Activated T-helper 2 cell treated with anti-CD3 and anti-CD28 coated beads, Interferon-gamma antibody, Interleukin-2, Interleukin-4, amounts not matched to agents 10 μg/mL and 5 μg/mL and 100 μg/mL, durations not matched to agents 14 hours and 24 hours and 36 hours (primary cell): Measurements from ENCODE around the gene ZNF718. TPM values are rescaled to one million over a fixed set of nuclear protein-coding genes. Genes with fewer than 3 reads are reported as not detected.
"Not testable (repeated sequence)": the region's sequence is repeated elsewhere in the genome, so short reads cannot be mapped to it uniquely, and the experiment has no call there.

Experiments
- DNase-seq: peaks from one replicate; pipeline ENCODE4 v3.0.0; 2021; ENCODE audit warnings: low spot score
- H3K27ac Mint-ChIP-seq: one replicate; pipeline ENCODE4 v1.8.0; 2021; ENCODE audit warnings: mixed read lengths
- H3K27me3 Mint-ChIP-seq: one replicate; pipeline ENCODE4 v1.8.0; 2021; ENCODE audit warnings: low read depth, mixed read lengths
- H3K36me3 Mint-ChIP-seq: one replicate; pipeline ENCODE4 v1.8.0; 2021; ENCODE audit warnings: low read depth, mixed read lengths
- H3K4me1 Mint-ChIP-seq: one replicate; pipeline ENCODE4 v1.8.0; 2021; ENCODE audit warnings: low read depth, mixed read lengths
- H3K4me3 Mint-ChIP-seq: one replicate; pipeline ENCODE4 v1.8.0; 2021; ENCODE audit warnings: low read depth, mild to moderate bottlenecking, moderate library complexity, mixed read lengths
- H3K9me3 Mint-ChIP-seq: one replicate; pipeline ENCODE4 v1.8.0; 2021; ENCODE audit warnings: mixed read lengths
- intact Hi-C: fragments of 100-400 bp; cut with micrococcal nuclease; formaldehyde crosslinking; loops from one replicate; pipeline ENCODE4 v1.15.1; 2023
- total RNA-seq: library from RNA; stranded (reverse); gene quantifications from 2 replicates; pipeline ENCODE4 v1.2.3, GENCODE V29; 2022

Gene ZNF718
- total RNA-seq, 1 donor from 2014 or later: 8.6 TPM

GRCh38 chr4:173666-174314, 49.5 kb downstream of the ZNF718 start:
- Mint-ChIP-seq H3K4me3 (no peak overlapping the region), H3K9me3 (peaks cover 85% of the 10 kb centered on the region), H3K27me3 (no peaks in the 10 kb centered on the region), H3K27ac (no peak overlapping the region), H3K4me1 (no peaks in the 10 kb centered on the region), H3K36me3 (peaks cover 43% of the 10 kb centered on the region)
- intact Hi-C loops: no loop called here
- no peak for DNase-seq

GRCh38 chr4:175986-176385, 51.7 kb downstream of the ZNF718 start:
- no peak overlapping the region for H3K4me3 Mint-ChIP-seq
- peaks cover 79% of the 10 kb centered on the region for H3K9me3 Mint-ChIP-seq
- H3K36me3 Mint-ChIP-seq: peaks cover 31% of the 10 kb centered on the region
- intact Hi-C loops: no loop called here
- H3K27ac Mint-ChIP-seq: no peak overlapping the region
- H3K4me1 Mint-ChIP-seq: no peaks in the 10 kb centered on the region
- no peaks in the 10 kb centered on the region for H3K27me3 Mint-ChIP-seq
- no peak for DNase-seq

GRCh38 chr4:176995-177394, 52.7 kb downstream of the ZNF718 start:
- no peak overlapping the region for H3K27ac Mint-ChIP-seq
- no peak for DNase-seq
- peaks cover 34% of the 10 kb centered on the region for H3K36me3 Mint-ChIP-seq
- intact Hi-C loops: no loop called here
- H3K4me3 Mint-ChIP-seq: no peak overlapping the region
- H3K27me3 Mint-ChIP-seq: no peaks in the 10 kb centered on the region
- peaks cover 80% of the 10 kb centered on the region for H3K9me3 Mint-ChIP-seq
- H3K4me1 Mint-ChIP-seq: no peaks in the 10 kb centered on the region

GRCh38 chr4:182225-182624, 57.9 kb downstream of the ZNF718 start:
- Mint-ChIP-seq H3K9me3 (peaks cover 76% of the 10 kb centered on the region), H3K36me3 (peaks cover 26% of the 10 kb centered on the region)
- DNase-seq, H3K4me3 Mint-ChIP-seq, H3K27ac Mint-ChIP-seq, H3K27me3 Mint-ChIP-seq, intact Hi-C loops, H3K4me1 Mint-ChIP-seq: not testable (repeated sequence)

- no peak for DNase-seq
- Mint-ChIP-seq H3K27me3 (no peaks in the 10 kb centered on the region), H3K4me1 (no peaks in the 10 kb centered on the region), H3K27ac (no peak overlapping the region), H3K4me3 (no peak overlapping the region), H3K36me3 (peaks cover 21% of the 10 kb centered on the region), H3K9me3 (peaks cover 77% of the 10 kb centered on the region)
- intact Hi-C loops: no loop called here
These were observed 63.8 kb downstream of the ZNF718 start for GRCh38 chr4:188091-188490.

GRCh38 chr4:195159-195558, 70.9 kb downstream of the ZNF718 start:
- H3K27me3 Mint-ChIP-seq, H3K4me3 Mint-ChIP-seq, intact Hi-C loops, H3K27ac Mint-ChIP-seq, H3K4me1 Mint-ChIP-seq, DNase-seq: not testable (repeated sequence)
- Mint-ChIP-seq H3K9me3 (peaks cover 78% of the 10 kb centered on the region), H3K36me3 (peaks cover 12% of the 10 kb centered on the region)

GRCh38 chr4:200936-201335, 76.6 kb downstream of the ZNF718 start:
- H3K4me3 Mint-ChIP-seq: no peak overlapping the region
- no peaks in the 10 kb centered on the region for H3K27me3 Mint-ChIP-seq
- peaks cover 23% of the 10 kb centered on the region for H3K36me3 Mint-ChIP-seq
- H3K9me3 Mint-ChIP-seq: peaks cover 70% of the 10 kb centered on the region
- no peaks in the 10 kb centered on the region for H3K4me1 Mint-ChIP-seq
- DNase-seq: no peak
- intact Hi-C loops: no loop called here
- no peak overlapping the region for H3K27ac Mint-ChIP-seq

GRCh38 chr4:202822-203221, 78.5 kb downstream of the ZNF718 start:
- peaks cover 27% of the 10 kb centered on the region for H3K36me3 Mint-ChIP-seq

GRCh38 chr4:205097-205756, 80.9 kb downstream of the ZNF718 start:
- H3K9me3 Mint-ChIP-seq: peaks cover 71% of the 10 kb centered on the region
- H3K4me1 Mint-ChIP-seq: no peaks in the 10 kb centered on the region
- intact Hi-C loops: no loop called here
- H3K4me3 Mint-ChIP-seq: no peak overlapping the region
- H3K36me3 Mint-ChIP-seq: peaks cover 21% of the 10 kb centered on the region
- H3K27ac Mint-ChIP-seq: no peak overlapping the region
- DNase-seq: no peak
- H3K27me3 Mint-ChIP-seq: no peaks in the 10 kb centered on the region

More at GRCh38 chr4:202822-203221, 78.5 kb downstream of the ZNF718 start:
- H3K27me3 Mint-ChIP-seq, H3K4me1 Mint-ChIP-seq, H3K27ac Mint-ChIP-seq, DNase-seq, H3K4me3 Mint-ChIP-seq, intact Hi-C loops: not testable (repeated sequence)
- peaks cover 75% of the 10 kb centered on the region for H3K9me3 Mint-ChIP-seq

- peaks cover 67% of the 10 kb centered on the region for H3K9me3 Mint-ChIP-seq
- peaks cover 21% of the 10 kb centered on the region for H3K36me3 Mint-ChIP-seq
These were observed 81.8 kb downstream of the ZNF718 start for GRCh38 chr4:206054-206453.

GRCh38 chr4:208416-209096, 84.3 kb downstream of the ZNF718 start:
- H3K4me1 Mint-ChIP-seq: not testable (repeated sequence)
- peaks cover 58% of the 10 kb centered on the region for H3K9me3 Mint-ChIP-seq

More at GRCh38 chr4:206054-206453, 81.8 kb downstream of the ZNF718 start:
- no peaks in the 10 kb centered on the region for H3K27me3 Mint-ChIP-seq
- intact Hi-C loops: no loop called here
- no peak overlapping the region for H3K4me3 Mint-ChIP-seq
- H3K27ac Mint-ChIP-seq: no peak overlapping the region
- no peaks in the 10 kb centered on the region for H3K4me1 Mint-ChIP-seq
- DNase-seq: no peak

GRCh38 chr4:211033-211511, 86.8 kb downstream of the ZNF718 start:
- H3K4me1 Mint-ChIP-seq: peaks cover 4% of the 10 kb centered on the region
- peaks cover 60% of the 10 kb centered on the region for H3K9me3 Mint-ChIP-seq
- no peak overlapping the region for H3K27ac Mint-ChIP-seq
- H3K36me3 Mint-ChIP-seq: peaks cover 14% of the 10 kb centered on the region
- intact Hi-C loops: no loop called here
- no peaks in the 10 kb centered on the region for H3K27me3 Mint-ChIP-seq
- no peak overlapping the region for H3K4me3 Mint-ChIP-seq
- DNase-seq: no peak

More at GRCh38 chr4:208416-209096, 84.3 kb downstream of the ZNF718 start:
- intact Hi-C loops, H3K4me3 Mint-ChIP-seq, DNase-seq, H3K27ac Mint-ChIP-seq, H3K27me3 Mint-ChIP-seq: not testable (repeated sequence)
- peaks cover 20% of the 10 kb centered on the region for H3K36me3 Mint-ChIP-seq
